ENCODE measurements around the gene MTFR1L. TPM values are rescaled to one million over a fixed set of nuclear protein-coding genes. Genes with fewer than 3 reads are reported as not detected.
A peak's percentile ranks its signal among the peaks of the same experiment; 100 is the strongest.

MTFR1L gene
- total RNA-seq, 1 experiment from 2014 or later, result 38.8 TPM

DNA sequence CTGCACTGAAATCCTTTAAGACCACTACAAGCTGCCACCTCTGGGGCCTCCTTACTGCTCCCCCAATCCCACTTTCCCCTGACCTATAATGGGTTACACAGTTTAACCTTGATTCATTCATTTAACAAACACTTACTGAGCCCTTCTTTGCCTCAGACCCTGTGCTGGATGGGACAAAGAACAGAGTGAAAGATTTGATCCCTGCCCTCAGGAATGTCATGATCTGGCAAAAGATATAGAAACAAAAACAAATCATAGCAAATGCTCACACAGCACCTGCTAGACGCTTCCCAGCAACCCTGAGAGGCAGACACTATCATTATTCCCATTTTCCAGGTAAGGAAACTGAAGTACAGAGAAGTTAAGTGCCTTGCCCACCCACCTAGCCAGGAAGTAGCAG lies 46.5 kb downstream of the MTFR1L start:
- Histone ChIP-seq H3K27me3 (ENCODE audit: control insufficient read depth, insufficient read depth, low read length) (no peaks in the 10 kb centered on the region), H3K4me3 (ENCODE audit: insufficient read depth, low read depth, low read length) (no peak overlapping the region), H3K36me3 (replicated peaks; ENCODE audit: control insufficient read depth, insufficient read depth, low read length) (no peaks in the 10 kb centered on the region; the same call in 1 of the 2 replicates)
- no peak for DNase-seq

DNA sequence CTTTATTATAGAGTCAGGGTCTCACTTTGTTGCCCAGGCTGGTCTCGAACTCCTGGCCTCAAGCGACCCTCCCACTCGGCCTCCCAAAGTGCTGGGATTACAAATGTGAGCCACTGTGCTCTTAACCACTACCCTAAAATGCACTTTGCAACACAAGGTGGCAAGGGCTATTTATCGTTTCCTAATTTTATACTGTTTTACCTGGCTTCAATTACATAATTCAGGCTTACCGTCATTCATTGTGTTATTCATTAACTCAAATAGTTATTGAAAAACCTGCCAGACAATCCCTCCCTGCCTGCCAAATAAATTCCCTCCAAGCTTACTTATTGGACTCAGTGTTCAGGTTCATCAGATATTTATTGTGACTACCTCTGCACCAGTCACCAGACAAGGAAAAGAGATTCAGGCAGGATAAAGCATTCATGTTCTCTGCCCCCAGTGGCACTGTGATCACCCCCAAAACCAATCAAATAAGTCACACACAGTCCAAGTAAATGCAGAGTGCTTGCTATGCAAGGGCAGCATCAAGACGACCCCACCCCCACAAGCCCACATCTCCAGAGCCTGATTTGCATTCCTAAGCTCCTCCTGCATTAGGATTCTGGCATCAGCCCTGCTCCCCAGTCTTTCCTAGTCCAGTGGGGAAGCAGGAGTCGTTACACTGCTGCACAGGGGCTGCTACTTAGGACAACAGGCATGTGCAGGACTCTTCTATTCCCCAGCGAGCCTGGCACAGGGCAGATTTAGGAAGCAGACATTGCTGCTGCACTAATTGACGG lies 47.6 kb downstream of the MTFR1L start:
- DNase-seq, result peak; percentile 79
- H3K4me3 ChIP-seq (ENCODE audit: insufficient read depth, low read depth, low read length), result no peak overlapping the region

GRCh38 chr1:25869909-25870606 lies 50.3 kb downstream of the MTFR1L start:
- Histone ChIP-seq H3K36me3 (replicated peaks; ENCODE audit: control insufficient read depth, insufficient read depth, low read length) (no peaks in the 10 kb centered on the region), H3K27me3 (ENCODE audit: control insufficient read depth, insufficient read depth, low read length) (peaks cover 2% of the 10 kb centered on the region)
- DNase-seq, result peak; percentile 61

More for the DNA sequence above, 47.6 kb downstream of the MTFR1L start:
- H3K27me3 ChIP-seq (ENCODE audit: control insufficient read depth, insufficient read depth, low read length), result no peaks in the 10 kb centered on the region
- H3K36me3 ChIP-seq (replicated peaks; ENCODE audit: control insufficient read depth, insufficient read depth, low read length), result no peaks in the 10 kb centered on the region; the same call in 1 of the 2 replicates

DNA sequence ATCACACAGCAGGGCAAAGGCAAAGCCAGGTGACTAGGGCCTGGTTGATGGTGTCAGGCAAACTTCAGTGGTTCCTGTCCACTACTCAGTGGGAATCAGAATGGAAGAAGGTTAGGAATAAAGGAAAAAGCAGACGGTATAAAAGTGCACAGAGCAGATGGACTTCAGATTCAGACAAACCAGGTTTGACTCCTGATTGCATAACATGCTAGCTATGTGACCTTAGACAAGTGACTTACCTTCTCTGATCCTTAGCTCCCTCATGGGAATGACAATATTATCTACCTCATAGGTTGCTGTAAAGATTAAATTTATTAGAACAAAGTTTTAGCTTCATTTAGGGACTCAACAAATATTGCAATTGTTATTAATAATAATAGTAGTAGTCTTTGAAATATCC lies 50.9 kb downstream of the MTFR1L start:
- Histone ChIP-seq H3K4me3 (ENCODE audit: insufficient read depth, low read depth, low read length) (no peak overlapping the region), H3K27me3 (ENCODE audit: control insufficient read depth, insufficient read depth, low read length) (peaks cover 2% of the 10 kb centered on the region), H3K36me3 (replicated peaks; ENCODE audit: control insufficient read depth, insufficient read depth, low read length) (no peaks in the 10 kb centered on the region)
- no peak for DNase-seq

More at GRCh38 chr1:25869909-25870606, 50.3 kb downstream of the MTFR1L start:
- no peak overlapping the region for H3K4me3 ChIP-seq (ENCODE audit: insufficient read depth, low read depth, low read length)

- peak; percentile 28 for DNase-seq
- H3K36me3 ChIP-seq (replicated peaks; ENCODE audit: control insufficient read depth, insufficient read depth, low read length), result no peaks in the 10 kb centered on the region
- peaks cover 2% of the 10 kb centered on the region for H3K27me3 ChIP-seq (ENCODE audit: control insufficient read depth, insufficient read depth, low read length)
- H3K4me3 ChIP-seq (ENCODE audit: insufficient read depth, low read depth, low read length), result no peak overlapping the region
Observed at GRCh38 chr1:25871086-25871703, 51.4 kb downstream of the MTFR1L start.

DNA sequence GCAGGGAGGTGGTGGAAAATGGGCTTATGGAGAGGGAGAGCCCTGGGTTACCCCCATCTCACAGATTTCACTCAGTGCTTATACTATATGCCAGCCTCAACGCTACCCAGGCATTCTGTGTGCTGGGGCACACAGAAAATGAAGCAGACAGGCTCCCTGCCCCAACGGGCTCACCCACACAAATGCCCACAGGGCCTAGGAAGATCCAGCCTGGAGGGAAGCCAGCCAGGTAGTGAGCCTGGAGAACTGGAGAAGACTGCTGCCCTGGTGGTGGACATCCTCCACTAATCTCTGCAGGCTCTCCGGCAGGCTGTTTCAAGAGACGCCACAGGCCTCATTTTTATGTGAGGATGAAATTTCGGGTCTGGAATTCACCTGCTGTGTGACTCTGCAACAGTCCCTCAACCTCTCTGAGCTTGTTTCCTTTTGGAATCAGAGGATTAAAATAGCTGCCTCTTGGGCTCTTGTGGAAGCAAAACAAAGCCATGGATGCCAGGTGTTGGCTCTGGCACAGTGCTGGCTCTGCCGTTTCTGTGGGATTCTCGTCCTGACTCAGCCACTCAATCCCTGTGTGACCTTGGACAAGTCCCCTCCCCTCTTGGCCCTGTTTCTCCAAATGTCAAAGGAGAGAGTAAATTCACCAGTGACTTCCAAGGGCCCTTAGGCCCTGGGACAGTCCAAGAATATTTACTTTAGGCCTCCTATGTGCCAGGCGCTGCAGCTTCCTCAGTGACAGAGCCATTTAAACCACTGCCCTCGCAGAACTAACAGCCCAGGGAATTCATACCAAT lies 52.1 kb downstream of the MTFR1L start:
- H3K27me3 ChIP-seq (ENCODE audit: control insufficient read depth, insufficient read depth, low read length), result peaks cover 2% of the 10 kb centered on the region
- H3K4me3 ChIP-seq (ENCODE audit: insufficient read depth, low read depth, low read length), result no peak overlapping the region
- DNase-seq, result no peak
- no peaks in the 10 kb centered on the region for H3K36me3 ChIP-seq (replicated peaks; ENCODE audit: control insufficient read depth, insufficient read depth, low read length)

GRCh38 chr1:25872713-25873112 lies 53.0 kb downstream of the MTFR1L start:
- DNase-seq, result no peak
- Histone ChIP-seq H3K36me3 (replicated peaks; ENCODE audit: control insufficient read depth, insufficient read depth, low read length) (no peaks in the 10 kb centered on the region), H3K4me3 (ENCODE audit: insufficient read depth, low read depth, low read length) (no peak overlapping the region), H3K27me3 (ENCODE audit: control insufficient read depth, insufficient read depth, low read length) (peaks cover 2% of the 10 kb centered on the region)

DNA sequence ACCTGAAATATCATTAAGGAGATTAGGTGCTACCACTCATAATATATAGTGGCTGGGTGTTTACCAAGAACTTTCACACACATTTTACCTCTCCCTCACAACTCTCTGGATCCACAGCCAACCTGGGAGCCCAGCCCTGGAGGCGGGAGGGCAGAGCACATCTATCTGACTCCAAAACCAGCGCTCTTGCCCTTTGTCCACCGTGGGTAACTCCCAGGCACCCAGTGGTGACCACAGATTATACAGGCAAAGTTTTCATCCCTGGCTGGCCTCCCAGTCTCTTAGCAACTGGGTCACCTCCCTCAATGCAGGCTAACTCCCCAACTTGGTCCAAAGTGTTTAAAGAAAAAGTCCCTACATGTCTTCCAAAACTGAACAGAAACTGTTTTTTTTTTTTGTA lies 53.4 kb downstream of the MTFR1L start:
- Histone ChIP-seq H3K36me3 (replicated peaks; ENCODE audit: control insufficient read depth, insufficient read depth, low read length) (no peaks in the 10 kb centered on the region), H3K4me3 (ENCODE audit: insufficient read depth, low read depth, low read length) (no peak overlapping the region), H3K27me3 (ENCODE audit: control insufficient read depth, insufficient read depth, low read length) (peaks cover 2% of the 10 kb centered on the region)
- peak; percentile 5 for DNase-seq

DNA sequence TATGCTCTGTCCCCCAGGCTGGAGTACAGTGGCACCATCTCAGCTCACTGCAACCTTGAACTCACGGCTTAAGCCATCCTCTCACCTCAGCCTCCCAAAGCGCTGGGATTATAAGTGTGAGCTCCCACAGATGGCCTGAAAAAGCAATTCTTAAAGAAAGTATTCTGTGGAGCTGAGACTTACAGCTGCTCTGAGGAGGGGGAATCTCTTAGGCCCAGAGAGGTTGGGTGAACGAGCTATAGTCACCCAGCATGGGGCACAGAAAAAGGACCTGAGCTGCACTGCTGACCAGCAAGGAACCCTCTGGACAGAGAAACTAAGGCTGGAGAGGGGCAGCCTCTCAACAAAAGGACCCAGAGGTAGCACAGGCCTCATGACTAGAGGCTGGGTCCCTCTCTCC lies 54.5 kb downstream of the MTFR1L start:
- no peak for DNase-seq
- Histone ChIP-seq H3K36me3 (replicated peaks; ENCODE audit: control insufficient read depth, insufficient read depth, low read length) (no peaks in the 10 kb centered on the region), H3K4me3 (ENCODE audit: insufficient read depth, low read depth, low read length) (no peak overlapping the region), H3K27me3 (ENCODE audit: control insufficient read depth, insufficient read depth, low read length) (peaks cover 2% of the 10 kb centered on the region)

- Histone ChIP-seq H3K4me3 (ENCODE audit: insufficient read depth, low read depth, low read length) (peak overlapping the region; percentile 74), H3K36me3 (replicated peaks; ENCODE audit: control insufficient read depth, insufficient read depth, low read length) (no peaks in the 10 kb centered on the region), H3K27me3 (ENCODE audit: control insufficient read depth, insufficient read depth, low read length) (peaks cover 2% of the 10 kb centered on the region)
- peak; percentile 10 for DNase-seq
Observed at GRCh38 chr1:25874635-25875153, 54.9 kb downstream of the MTFR1L start.

- Histone ChIP-seq H3K4me3 (ENCODE audit: insufficient read depth, low read depth, low read length) (peak within 1 kb of the TSS; percentile 74), H3K36me3 (replicated peaks; ENCODE audit: control insufficient read depth, insufficient read depth, low read length) (no peaks in the 10 kb centered on the region), H3K27me3 (ENCODE audit: control insufficient read depth, insufficient read depth, low read length) (peaks cover 2% of the 10 kb centered on the region)
- DNase-seq, result peak; percentile 96
Observed at GRCh38 chr1:25875154-25875855, 55.6 kb downstream of the MTFR1L start, which contains the start of gene PAQR7. Gene PAQR7, minus strand, starts transcription at chr1:25875708. Its CDS starts 11,869 bp downstream, at chr1:25863839.

- no peaks in the 10 kb centered on the region for H3K36me3 ChIP-seq (replicated peaks; ENCODE audit: control insufficient read depth, insufficient read depth, low read length)
- H3K4me3 ChIP-seq (ENCODE audit: insufficient read depth, low read depth, low read length), result peak overlapping the region; percentile 74
- H3K27me3 ChIP-seq (ENCODE audit: control insufficient read depth, insufficient read depth, low read length), result peaks cover 2% of the 10 kb centered on the region
- peak; percentile 92 for DNase-seq
Observed at GRCh38 chr1:25875856-25876692, 56.3 kb downstream of the MTFR1L start.

- H3K36me3 ChIP-seq (replicated peaks; ENCODE audit: control insufficient read depth, insufficient read depth, low read length), result no peaks in the 10 kb centered on the region
- DNase-seq, result no peak
- H3K4me3 ChIP-seq (ENCODE audit: insufficient read depth, low read depth, low read length), result no peak overlapping the region
- peaks cover 2% of the 10 kb centered on the region for H3K27me3 ChIP-seq (ENCODE audit: control insufficient read depth, insufficient read depth, low read length)
Observed at GRCh38 chr1:25876693-25877077, 56.9 kb downstream of the MTFR1L start.
